Right lobe of liver (tissue), 4 donors: ENCODE results near the gene ZFR2.

Experiments used
- POLR2A ChIP-seq: fragments of 450-650 bp; IDR thresholded peaks from one replicate; pipeline ENCODE4 v1.6.1; 2017; ENCODE audit warnings: antibody characterized with exemption, mild to moderate bottlenecking
- TF ChIP-seq, protein P1 (sequence below), 4 donors: fragments of 200-600 bp in 3 of 4; fragments of 450-650 bp in 1 of 4; IDR thresholded peaks; one replicate each; pipeline versions ENCODE4 v1.5.1 to v1.8.0; 2016 to 2022; ENCODE audit warnings: antibody characterized with exemption in 4 of 4, mild to moderate bottlenecking in 2 of 4
- donor health status: DM: no; HTN: no; CAD: no.
- donor health status: DM: no; HTN: no; CAD: no.
- donor health status: DM: no; HTN: yes; CAD: no.

DNA sequence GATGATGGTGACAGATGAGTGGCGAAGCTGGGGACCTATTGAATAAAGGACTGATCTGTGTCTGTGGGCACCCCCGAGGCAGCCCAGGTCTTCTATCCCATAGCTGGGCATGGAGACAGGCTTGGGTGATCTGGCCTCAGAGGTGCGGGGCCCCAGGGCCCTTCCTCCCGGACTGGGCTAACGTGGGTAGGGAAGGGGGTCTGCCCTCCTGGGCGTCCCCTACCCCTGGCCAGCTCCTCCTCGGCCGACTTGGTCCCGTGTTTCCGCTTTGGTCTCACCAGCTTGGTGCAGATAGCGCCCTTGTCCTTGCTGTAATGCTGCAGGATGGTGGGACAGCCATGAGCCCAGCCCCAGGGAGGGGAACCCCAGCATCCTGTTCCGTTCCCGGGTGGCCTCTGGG is 85.9 kb downstream of the ZFR2 start:
- TF ChIP-seq, protein P1, sequence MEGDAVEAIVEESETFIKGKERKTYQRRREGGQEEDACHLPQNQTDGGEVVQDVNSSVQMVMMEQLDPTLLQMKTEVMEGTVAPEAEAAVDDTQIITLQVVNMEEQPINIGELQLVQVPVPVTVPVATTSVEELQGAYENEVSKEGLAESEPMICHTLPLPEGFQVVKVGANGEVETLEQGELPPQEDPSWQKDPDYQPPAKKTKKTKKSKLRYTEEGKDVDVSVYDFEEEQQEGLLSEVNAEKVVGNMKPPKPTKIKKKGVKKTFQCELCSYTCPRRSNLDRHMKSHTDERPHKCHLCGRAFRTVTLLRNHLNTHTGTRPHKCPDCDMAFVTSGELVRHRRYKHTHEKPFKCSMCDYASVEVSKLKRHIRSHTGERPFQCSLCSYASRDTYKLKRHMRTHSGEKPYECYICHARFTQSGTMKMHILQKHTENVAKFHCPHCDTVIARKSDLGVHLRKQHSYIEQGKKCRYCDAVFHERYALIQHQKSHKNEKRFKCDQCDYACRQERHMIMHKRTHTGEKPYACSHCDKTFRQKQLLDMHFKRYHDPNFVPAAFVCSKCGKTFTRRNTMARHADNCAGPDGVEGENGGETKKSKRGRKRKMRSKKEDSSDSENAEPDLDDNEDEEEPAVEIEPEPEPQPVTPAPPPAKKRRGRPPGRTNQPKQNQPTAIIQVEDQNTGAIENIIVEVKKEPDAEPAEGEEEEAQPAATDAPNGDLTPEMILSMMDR (IDR thresholded peaks at IDR 0.05) = no peak
- TF ChIP-seq POLR2A = no peak
